ENCODE measurements around the gene FBXL20.
A peak's percentile ranks its signal among the peaks of the same experiment; 100 is the strongest.
"Not testable (repeated sequence)": the region's sequence is repeated elsewhere in the genome, so short reads cannot be mapped to it uniquely, and the experiment has no call there.

Gene FBXL20, protein sequence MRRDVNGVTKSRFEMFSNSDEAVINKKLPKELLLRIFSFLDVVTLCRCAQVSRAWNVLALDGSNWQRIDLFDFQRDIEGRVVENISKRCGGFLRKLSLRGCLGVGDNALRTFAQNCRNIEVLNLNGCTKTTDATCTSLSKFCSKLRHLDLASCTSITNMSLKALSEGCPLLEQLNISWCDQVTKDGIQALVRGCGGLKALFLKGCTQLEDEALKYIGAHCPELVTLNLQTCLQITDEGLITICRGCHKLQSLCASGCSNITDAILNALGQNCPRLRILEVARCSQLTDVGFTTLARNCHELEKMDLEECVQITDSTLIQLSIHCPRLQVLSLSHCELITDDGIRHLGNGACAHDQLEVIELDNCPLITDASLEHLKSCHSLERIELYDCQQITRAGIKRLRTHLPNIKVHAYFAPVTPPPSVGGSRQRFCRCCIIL

GRCh38 chr17:39401412-39402243 is at the start of gene FBXL20:
TSS of gene FBXL20 (minus strand) at chr17:39401626. CDS start at chr17:39401402, 224 bp downstream.
- DNase-seq = peak; percentile 95

DNA sequence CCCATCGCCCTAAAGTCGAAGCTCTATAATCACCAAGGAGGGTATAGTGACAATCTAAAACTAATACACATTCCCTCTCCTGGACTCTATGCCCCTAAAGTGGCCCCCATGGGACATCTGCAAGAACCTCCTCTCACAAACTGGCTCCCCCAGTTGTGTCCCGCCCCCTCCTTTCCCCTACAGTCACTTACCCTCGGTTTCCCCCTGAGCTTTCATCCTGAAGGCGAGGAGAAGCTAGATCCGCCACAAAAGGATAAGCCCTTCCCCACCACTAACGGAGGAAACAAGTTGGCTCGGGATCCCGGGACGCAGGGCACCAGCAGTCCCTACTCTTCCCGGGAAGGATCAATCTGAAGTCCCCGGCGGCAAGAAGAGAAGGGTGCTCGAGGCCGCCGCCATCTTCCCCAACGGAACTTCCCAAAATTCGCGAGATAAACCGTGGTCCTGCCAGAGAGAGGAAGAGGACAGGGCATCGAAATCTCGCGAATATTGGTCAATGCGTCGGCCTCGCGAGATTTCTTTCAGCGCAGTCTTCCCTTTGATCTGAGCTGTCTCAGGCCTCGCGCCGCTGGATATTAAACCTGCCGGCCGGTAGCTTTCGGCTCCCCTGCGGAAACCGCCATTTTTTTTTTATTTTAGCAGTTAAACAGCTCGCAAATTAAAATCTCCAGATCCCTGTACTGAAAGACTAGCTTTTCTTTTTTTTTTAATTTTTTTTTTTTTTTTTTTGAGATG is 49.6 kb upstream of the FBXL20 start, which contains the start of gene MED1:
TSS of gene MED1 (minus strand) at position 417 of the 735 bp plus-strand sequence. CDS start at position 216, 201 bp downstream.
- peak; percentile 85 for DNase-seq

GRCh38 chr17:39450051-39450450 is 48.6 kb upstream of the FBXL20 start:
- DNase-seq = no peak

GRCh38 chr17:39447561-39447960 is 46.1 kb upstream of the FBXL20 start:
- DNase-seq = no peak

DNA sequence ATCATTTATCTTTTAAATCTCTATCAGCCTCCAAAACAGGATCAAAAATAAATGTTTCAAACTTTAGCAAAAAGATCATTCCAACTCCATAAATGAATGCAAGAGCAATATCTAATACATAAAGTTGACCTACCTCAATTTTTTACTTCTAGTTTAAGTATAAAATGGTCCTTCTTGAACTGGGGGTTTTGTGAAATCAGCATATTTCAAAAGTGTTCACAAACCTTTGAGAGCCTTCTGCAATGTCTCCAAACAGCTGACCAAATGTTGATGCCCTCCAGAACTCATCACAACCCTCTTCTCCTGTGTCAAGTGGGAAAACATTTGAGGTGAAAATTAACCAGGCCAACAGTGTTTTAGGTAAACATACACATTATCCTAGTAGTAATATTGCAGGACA is 41.9 kb upstream of the FBXL20 start:
- DNase-seq = no peak

DNA sequence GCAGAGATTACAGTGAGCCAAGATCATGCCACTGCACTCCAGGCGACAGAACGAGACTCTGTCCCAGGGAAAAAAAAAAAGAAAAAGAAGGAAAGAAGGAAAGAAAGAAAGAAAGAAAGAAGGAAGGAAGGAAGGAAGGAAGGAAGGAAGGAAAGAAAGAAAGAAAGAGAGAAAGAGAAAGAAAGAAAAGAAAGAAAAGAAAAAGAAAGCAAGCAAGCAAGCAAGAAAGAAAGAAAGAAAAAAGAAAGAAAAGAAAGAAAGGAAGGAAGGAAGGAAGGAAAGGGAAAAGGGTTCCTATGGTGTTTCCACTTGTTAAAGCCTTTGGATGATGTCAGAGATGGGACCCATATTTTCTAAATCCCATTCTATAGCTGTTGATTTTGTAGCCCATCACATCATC is 38.4 kb upstream of the FBXL20 start:
- not testable (repeated sequence) for DNase-seq

- no peak for DNase-seq
These were observed 28.2 kb upstream of the FBXL20 start for GRCh38 chr17:39429600-39429999.

- DNase-seq = no peak
These were observed 14.7 kb upstream of the FBXL20 start for GRCh38 chr17:39416141-39416540.

DNA sequence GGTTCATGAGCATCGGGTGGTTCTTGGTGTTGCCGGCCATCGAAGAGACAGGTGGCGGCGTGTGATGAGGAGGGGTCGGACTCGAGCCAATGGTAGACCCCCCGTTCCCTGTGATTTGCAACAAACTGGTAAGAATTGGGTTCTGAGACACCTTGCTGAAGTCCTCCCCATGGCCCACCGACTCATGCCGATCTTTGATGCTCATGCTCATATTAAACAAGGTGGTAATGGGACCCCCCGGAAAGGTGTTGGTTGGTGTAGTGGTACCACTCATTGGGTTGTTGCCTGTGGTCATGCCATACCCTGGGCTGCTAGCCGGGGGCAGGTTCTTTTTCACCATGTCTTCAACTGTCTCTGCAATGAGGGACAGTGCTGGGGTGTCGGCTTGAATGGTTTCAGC is 8.9 kb upstream of the FBXL20 start:
- DNase-seq = no peak

GRCh38 chr17:39408360-39408759 is 6.9 kb upstream of the FBXL20 start:
- DNase-seq = no peak

DNA sequence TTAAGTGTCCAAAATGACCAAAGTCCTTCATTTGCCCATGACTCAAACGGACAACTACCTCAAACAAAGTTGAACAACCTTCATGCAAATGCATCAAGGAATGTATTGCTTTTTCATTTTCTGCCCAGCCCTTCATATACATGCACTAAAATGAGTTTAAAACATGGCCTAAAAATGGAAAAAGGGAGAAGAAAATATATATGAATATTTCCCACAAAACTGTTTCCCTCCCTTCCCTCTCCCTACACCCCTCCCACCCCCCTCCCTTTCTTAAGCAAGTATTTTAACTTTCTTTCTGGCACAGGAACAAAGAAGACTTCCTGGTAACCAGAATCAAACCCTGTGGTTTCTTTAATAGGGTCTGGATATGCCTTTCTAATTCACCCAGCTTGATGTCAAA is 5.5 kb upstream of the FBXL20 start:
- DNase-seq = no peak

GRCh38 chr17:39405436-39405835 is 4.0 kb upstream of the FBXL20 start:
- DNase-seq = no peak

GRCh38 chr17:39404542-39405378 is 3.3 kb upstream of the FBXL20 start:
- DNase-seq = no peak

- no peak for DNase-seq
These were observed 1.6 kb upstream of the FBXL20 start for GRCh38 chr17:39402890-39403605.

- peak; percentile 79 for DNase-seq
These were observed 941 bp upstream of the FBXL20 start for GRCh38 chr17:39402244-39402889.

GRCh38 chr17:39400547-39401411 is 647 bp downstream of the FBXL20 start:
- DNase-seq = no peak

DNA sequence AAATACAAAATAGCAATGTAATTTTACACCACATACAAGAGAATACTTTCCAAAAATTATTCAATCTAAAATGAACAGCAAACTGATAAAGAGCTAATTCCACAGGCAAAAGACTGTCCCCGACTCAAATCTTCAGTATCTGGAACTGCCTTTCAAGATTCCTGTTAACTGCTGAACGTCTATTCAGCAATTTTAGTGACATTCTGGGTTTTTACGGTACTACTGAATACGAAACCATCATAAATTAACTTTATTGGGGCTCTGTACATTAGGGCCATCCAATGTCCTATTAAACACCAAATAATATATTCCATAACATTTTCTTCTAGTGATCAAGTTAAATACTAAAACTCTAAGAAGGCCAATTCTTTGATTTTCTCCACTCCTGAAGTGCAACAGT is 1.6 kb downstream of the FBXL20 start:
- no peak for DNase-seq

DNA sequence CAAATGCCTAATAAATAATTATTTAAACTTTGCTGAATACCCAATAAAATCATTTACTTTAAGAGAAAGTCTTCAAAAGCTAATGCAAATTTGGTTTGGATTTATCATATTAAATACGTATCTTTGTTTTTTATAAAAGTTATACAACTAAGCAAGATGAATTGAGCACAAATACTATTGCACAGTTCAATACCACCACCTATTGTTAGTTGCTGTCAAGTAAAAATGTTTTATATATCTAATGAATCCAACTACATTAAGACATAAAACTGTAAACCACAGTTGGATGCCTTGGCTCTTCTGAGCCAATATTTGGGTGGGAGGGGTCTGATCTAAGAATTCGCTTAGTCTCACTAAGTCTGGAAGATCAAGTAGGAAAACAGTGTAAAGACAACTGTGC is 7.7 kb downstream of the FBXL20 start:
- DNase-seq = no peak

DNA sequence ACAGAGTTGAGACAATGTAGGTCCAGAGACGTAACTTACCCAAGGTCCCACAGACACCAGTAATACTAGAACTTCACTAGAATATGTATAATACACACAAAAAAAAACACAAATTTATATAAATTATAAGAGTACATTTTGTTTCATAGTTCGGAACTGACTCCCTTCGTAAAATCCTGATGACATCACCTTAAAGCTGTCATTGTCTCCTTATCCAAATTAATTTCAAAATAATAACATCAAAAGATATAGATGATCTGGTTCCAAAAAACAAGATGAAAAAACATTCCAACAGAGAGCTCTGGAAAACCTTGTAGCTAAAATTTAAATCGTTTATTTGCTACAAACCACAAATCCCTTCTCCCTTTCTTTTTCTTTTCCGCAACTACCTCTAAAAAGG is 10.0 kb downstream of the FBXL20 start:
- DNase-seq = no peak

DNA sequence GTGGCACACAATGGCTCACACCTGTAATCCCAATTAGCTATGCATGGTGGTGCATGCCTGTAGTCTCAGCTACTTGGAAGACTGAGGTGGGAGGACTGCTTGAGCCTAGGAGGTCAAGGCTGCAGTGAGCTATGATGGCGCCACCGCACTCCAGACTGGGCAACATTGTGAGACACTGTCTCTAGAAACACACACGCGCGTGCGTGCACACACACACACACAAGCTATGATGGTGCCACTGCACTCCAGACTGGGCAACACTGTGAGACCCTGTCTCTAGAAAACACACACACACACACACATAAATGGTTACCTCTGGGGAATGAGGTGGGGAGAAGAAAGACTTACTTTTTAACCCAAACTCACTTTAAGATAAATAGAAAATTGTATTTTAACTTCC is 16.4 kb downstream of the FBXL20 start:
- no peak for DNase-seq

Data from activated T-cell treated with anti-CD3 and anti-CD28 coated beads, Interleukin-2, amount 50 U/mL, for 1 hour (primary cell).